C1 segment of cervical spinal cord (tissue), 14 donors: ENCODE data around the gene PCCB.
"Not testable (repeated sequence)": the region's sequence is repeated elsewhere in the genome, so short reads cannot be mapped to it uniquely, and the experiment has no call there.

Experiments
- DNase-seq, 14 donors: peaks; one replicate each; lab custom pipeline; 2025; lab: John Stamatoyannopoulos, UW

The PCCB gene

DNA sequence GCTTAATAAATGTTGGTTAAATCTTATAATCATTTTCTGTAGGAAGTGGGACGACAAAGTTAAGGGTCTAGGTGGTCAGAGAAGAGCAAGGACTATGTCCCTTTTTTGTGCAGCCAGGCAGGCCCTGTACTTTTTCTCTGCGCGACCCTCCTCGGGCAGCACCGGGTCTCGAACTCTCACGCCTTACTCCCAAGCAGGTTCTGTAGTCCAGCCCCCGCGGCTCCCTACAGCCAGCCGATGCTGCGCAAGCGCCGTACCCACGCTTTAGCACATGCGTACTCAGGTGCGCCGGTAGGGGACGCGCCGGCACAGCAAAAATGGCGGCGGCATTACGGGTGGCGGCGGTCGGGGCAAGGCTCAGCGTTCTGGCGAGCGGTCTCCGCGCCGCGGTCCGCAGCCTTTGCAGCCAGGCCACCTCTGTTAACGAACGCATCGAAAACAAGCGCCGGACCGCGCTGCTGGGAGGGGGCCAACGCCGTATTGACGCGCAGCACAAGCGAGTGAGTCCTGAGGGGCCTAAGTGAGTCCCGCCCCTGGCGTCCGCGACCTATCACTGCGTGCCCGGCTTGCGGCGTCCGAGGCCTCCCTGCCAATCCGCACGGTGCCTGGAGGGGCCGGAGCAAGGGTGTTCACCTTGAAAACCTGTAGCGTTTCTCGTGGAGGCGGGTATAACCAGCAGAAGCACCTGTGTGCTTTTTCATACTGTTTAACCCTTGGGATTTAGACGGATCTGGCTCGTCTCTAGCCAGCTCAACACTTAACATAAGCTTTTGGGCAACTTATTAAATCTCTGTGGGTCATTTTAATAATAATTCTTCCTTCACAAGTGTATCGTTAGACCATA is at the start of gene PCCB:
Gene PCCB, plus strand, starts transcription at position 282 of the 844 bp plus-strand sequence. Its CDS starts 36 bp downstream, at position 318.
- DNase-seq: peak; percentile 79 to 97 (median 94)

DNA sequence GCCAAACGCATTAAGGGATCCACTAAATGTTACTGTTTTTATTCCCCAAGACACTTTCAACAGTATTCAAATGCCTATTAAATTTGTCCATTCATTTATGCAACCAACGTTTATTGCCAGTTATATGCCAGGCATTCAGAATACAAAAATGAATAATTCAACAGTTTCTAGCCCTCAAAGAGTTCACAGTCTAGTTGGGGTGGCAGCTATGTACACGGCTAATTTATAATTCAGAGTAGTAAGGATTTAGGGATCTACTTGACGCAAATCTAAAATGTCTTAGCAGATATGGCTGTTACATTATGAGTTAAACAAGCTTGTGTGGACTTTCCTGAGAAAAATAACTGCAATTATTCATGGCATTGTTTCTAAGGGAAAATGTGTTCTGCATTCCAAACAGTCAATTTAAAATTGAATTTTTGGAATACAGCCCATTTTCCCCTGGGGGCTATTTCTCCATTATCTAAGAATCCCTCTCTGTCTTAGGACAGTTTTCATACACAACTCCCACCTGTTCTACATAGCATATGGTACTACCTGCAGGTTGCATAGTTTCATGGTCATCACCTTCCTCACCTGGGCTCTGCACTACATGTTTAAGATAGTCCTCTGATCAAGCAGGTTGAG is 42.5 kb upstream of the PCCB start:
- DNase-seq: no peak

DNA sequence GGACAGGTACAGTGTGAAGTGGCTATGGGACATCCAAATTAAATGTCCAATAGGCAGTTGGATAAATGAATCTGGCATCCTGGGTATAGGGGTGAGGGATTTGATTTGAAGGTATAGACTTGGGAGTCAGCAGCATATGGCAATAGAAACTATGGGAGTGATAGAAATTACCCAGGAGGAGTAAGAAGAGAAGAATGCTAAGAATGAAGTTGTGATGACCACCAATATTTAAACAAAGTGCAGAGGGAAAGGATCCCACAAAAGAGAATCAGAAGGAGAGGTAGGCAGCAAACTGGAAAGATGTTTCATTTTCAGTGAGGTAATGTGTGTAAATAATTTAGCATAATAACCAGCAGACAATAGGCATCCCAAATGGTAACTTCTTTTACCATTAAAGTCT is 40.2 kb upstream of the PCCB start:
- DNase-seq: no peak

DNA sequence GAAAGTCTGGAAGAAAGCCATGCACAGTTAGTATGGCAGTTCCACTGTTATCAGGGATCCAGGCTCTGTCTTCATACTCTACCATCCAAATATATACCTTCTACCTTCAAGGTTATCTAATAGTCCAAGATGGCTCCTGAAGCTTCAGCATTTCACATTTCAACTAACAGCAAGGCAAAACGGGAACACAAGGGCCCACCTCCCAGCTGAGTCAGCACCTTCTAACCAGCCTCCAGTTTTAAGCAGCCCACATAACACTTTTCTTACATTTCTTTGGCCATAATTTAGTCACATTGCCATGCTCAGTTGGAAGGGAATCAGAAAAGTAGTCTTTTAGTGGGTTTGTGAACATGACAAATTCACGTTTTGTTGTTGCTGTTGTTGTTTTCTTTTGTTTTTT is 38.6 kb upstream of the PCCB start:
- DNase-seq: no peak

DNA sequence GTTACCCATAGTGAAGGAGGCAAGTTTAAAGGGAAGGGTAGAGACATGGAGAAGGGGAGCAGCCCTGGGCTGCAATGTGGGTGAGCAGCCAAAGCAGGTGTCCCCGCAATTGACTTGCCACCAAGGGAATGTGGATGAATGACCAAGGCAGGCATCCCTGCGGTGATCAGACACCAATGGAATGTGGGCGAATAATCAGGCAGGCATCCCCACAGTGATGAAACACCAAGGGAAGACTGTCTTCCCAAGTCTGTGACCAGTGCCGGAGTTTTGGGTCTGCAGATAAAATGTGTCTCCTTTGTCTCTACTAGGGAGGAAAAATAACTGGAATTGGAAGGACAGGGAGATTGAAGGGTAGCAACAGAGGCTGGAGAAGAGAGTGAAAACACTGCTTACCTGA is 27.4 kb upstream of the PCCB start:
- not testable (repeated sequence) for DNase-seq

DNA sequence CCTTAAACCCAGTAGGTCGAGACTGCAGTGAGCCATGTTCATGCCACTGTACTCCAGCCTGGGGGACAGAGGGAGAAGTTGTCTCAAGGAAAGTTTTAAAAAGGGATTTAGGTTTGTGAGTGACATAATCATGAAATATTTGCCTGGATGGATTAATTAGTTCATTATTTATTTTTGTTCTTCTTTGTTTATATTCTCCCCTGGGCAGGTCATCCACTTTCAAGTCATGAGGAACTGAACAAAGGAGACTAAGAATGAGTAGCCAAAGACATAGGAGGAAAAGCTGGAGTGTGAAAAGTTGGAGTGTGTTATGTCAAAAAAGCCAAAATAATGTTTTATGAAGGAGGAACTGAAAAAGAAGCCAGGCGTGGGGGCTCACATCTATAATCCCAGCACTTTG is 17.7 kb upstream of the PCCB start:
- no peak for DNase-seq

DNA sequence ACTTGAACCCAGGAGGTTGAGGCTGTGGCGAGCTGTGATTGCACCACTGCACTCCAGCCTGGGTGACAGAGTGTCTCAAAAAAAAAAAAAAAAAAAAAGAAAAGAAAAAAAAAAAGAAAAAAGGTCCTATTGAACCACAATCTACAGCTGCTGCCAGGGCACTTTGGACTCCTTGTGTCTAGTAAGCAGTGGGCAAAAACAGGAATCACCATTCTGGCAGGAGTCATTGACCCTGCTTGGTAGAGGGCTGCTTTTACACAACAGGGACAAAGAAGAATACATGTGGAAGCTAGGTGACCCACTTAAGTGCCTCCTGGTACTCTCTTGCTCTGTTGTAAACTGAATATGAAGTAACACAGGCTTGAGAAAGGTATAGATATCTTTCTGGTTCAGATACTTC is 14.6 kb upstream of the PCCB start:
- DNase-seq: no peak

DNA sequence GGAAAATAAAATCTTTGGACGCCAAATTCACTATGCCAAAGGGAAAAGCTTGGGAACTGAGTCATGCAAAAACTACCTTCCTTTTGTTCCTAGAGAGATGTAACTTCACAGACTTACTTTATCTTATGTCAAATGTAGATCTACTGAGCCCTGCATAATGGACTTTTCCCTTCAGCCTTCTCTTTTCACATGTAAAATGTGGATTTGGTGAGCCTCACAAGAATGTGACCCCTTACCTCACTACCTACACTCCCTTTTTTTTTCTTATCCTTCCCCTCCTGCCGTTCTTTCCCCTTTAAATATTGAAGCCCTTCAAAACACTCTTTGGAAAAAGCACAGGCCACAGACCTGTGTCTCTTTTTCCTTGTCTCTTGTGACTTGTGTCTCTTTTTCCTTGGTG is 14.0 kb upstream of the PCCB start:
- DNase-seq: no peak

DNA sequence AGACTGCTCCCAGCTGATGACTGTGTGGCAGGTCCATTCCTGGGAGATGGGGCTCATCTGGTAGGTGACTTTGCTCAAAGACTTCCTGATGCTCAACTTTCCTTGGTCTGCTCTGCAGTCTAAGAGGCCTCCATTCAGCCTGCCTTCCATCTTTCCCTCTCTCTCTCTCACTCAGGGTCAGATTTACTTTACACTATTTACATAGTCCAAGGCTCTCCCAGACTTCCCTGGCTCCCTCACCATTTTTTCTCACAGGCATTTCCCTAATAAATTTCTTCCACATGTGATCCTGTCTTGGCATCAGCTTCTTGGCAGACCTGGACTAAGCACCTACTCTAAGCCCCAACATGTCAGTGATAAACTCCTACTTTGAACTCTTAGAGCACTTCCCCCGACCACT is 13.0 kb upstream of the PCCB start:
- DNase-seq: no peak

DNA sequence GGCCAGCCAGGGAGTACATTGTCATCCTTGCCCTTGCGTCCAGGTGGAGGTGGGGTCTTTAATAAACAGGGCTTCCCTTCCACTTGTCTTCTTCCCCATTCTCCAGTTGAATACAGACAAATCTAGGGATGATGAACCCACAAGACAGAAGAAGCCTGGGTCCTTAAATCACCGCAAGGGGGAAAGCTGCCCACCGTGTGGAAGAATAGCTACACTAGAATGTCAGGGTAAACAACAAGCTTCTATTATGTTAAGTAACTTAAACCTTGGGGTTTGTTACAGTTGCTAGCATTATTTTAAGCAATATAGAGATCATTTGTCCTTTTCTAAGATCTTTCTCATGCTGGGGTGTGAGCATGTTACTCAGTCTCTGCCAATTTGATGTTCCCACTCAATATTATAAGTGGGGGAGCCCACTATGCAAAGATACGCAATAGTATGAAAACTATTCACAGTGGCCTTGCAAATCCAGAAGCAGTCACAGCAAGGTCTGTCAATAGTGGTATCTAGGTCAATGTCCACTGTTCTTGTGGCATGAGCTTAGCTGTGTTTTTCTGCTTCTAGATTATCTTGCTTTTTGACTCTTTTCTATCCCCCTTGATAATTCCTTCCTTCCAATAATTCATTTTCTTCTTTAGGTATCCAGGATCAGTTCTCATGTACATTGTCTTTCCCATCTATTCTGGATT is 12.0 kb upstream of the PCCB start:
- DNase-seq: no peak

DNA sequence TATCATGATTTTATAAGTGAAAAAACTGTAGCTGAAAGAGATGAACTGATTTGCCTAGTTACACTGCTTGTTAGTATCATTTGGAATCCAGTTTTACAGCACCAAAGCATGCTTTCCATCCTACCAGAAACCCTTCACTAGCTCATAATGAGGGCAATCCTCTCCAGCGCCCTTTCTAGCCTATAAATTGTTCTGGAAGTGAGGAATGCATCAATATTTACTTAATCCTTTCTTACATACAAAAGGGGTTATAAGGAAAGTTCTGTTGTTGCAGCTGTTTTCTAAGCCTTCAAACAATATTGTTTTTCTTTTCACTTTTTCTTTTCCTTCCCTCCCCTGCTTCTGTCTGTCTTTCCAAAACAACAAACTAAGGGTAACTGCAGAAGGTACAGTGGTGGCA is 11.0 kb upstream of the PCCB start:
- no peak for DNase-seq

DNA sequence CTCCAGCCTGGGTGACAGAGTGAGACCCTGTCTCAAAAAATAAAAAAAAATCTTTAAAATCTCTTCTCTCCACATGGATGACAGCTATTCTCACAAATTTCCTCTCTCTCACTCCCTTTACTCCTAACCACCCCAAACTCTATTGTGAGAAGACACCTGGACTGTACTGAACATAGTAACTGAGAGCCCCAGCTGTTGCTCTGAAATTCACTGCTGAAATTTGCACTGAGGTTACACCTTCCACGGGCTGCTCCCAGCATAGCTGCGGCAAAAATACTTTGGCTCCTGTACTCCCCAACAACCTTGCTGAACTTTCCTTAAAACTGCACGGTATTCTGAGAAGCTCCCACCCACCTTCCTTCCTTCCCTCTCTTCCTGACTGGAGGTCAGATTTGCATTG is 4.4 kb upstream of the PCCB start:
- no peak for DNase-seq

DNA sequence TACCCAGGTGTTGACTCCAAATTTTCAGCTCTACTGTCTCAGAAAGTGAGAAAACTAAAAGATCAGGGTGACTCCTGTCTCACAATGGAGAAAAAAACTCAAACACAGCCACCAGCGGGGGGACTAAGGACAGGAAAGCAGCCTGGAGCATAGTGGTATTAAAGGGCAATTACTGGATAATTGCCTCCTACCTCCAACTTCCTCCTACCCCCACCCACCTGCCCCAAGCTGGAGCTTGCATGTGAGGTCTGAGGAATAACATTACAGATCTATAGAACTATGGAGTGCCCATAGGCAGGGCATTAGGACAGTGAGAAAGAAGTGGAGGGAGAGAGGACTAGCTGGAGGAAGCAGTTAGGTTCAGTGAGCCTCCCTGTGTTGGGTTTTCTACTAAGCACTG is 2.7 kb upstream of the PCCB start:
- DNase-seq: no peak

DNA sequence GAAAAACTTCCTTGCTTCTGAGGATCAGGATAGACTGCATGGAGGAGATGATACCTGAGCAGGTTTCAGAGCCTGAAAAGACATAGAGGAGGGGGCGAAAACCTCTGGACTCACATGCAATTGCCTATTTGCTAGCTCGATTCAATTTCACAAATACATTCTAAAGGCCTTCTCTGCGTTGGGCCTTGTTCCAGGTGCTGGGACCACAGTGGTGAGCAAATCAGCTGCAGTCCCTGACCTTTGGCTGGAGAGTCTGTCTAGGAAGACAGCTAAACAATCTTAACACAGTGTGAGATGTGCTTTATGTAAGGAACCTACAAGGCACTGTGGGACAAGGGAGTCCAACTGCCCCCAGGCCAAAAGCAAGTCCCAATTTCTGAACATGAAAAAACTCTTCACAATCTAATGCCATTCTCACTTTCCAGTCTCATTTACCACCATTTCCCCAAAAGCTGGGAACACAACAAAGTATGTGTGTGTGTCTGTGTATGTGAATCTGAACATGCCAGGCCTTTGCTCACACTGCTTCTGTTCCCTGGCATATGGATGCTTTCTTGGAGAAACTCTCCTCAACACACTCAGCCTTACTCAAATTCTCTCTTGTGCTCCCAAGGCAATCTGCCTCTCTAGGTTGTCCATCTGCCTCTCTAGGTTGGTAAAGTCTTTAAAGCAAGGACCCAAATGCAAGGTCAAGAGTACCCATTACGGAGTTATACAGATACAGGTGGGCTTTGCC is 2.1 kb upstream of the PCCB start:
- DNase-seq: no peak

DNA sequence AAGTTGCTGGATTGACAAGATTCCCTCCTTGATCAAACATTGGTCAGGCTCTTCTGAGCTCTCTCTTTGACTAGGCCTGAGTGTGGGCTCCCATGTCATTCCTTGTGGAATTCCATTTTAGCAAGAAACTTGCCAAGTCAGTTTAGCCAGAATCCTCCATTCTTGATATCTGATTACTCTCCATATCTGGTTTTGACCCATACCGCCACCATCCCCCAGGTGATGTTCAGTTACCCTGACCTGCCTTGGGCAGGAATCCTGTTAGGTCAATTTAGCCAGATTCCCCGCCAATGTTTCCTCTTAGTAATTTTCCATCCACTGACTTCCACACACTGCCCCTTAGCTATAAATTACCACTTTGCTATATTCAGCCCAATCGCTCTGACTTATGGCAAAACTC is 1.0 kb upstream of the PCCB start:
- no peak for DNase-seq

DNA sequence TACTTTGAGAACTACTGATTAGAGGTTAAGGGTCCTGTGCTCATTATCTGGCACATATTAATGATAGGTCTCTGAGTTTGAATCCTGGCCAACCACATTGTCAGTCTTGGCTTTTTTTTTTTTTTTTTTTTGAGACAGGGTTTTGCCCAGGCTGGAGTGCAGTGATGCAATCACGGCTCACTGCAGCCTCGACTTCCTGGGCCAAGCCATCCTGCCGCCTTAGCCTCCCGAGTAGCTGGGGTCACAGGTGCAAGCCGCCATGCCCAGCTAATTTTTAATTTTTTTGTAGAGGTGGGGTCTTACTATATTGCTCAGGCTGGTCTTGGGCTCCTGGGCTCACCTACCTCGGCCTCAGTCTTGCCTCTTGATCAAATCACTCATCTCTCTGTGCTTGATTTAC is 547 bp upstream of the PCCB start:
- no peak for DNase-seq

DNA sequence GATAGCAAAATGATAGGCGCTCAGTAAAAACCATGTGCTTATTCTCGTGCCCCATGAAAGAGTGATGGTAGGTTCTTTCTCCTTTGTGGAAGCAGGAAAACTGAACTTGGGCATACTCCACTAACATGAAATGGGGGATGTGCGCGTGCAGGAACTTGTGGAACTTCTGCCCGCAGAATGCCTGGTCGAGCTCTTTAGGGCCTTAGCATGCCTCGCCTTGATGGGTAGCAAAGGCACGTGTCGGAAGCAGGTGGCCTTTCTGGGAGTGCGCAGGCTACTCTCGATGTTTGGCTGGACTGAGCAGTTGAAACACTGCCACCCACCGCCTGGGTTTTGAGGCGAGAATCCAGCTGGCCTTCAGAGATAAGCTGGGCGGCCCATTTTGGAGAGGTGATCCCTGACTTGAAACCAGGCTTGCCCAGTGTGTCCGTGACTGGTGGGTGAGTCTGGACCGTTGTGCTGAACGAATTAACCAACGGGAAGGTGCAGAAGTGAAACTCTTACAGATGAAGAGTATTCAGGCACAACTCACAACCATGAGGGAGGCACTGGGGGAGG is 842 bp downstream of the PCCB start:
- DNase-seq: peak in 13 of 14 donors; percentile 14 to 79 (median 70)

DNA sequence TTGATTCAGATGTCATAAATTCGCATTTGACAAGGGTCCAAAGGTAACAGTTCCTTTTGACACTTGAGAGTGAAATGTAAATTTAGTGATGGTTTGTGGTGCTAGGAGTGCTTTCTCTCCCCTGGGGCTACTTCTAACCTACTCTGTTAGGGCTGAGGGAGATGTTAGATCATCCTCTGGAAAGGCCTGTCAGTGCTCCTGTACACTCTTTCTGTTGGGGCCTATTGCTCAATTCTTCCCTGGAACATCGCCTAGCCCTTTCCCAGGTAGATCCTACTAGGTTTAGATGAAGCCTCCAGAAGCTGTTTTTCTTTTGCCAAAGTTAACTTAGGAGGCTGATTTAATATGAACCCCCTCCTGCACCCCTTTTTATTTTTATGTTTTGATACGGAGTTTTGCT is 1.4 kb downstream of the PCCB start:
- DNase-seq: no peak

DNA sequence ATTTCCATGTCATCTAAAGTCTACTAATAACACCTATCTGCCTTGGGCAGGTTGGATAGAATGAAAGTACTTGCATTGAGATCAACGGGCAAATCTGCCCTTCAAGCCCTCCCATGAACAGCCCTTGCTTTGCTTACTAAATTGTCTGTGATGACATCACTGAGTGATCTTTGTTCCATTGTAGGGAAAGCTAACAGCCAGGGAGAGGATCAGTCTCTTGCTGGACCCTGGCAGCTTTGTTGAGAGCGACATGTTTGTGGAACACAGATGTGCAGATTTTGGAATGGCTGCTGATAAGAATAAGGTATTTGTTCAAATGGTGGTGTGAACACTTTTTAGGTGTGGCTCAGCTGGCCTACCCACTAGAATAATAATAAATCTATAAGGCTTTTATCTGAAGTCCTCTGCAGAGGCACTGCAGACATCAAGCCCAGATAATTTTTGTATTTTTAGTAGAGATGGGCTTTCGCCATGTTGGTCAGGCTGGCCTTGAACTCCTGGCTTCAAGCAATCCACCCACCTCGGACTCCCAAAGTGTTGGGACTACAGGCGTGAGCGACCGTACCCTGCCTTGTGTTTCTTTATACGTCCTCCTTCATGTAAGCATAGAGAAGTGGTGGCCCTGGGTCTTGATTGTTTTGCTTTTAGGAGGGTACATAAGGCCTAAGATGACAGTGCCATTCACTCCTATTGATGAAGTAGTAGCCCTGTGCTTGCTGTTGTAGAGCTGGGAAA is 5.7 kb downstream of the PCCB start:
- peak in 9 of 14 donors; percentile 2 to 60 (median 23) for DNase-seq

DNA sequence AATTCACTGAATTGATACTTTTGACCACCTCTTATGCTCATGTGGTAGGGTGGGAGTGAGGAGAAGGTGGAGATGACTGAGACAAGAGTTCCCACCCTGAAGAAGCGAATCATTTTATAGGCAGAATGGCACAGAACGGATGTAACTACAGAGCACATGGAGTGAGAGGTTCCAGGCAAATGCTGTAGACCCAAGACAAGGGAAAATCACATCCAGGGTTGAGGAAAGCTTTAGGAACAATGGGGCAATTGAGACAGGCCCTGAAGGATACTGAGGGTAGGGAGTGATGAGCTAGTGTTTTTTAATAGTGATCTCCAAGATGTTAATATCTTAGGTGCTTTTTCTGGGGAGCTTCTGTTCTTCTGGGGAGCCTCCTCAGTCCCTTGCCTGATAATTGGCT is 8.1 kb downstream of the PCCB start:
- DNase-seq: no peak

DNA sequence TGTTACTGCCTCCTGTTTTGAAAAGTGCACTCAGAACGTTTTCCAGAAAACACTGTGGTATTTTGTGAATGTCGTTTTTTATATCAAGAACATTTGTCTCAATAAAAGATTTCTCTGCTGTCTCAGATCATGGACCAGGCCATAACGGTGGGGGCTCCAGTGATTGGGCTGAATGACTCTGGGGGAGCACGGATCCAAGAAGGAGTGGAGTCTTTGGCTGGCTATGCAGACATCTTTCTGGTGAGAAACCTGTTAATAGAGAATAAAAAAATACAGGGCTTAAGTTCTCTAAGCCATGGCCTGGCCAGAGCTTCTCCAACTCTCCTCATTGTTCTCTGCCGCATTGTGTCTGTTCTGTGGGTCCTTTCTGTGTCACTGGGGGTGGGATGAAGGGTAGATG is 11.7 kb downstream of the PCCB start:
- DNase-seq: no peak
